Upper lobe of right lung (tissue), 1 donor: ENCODE measurements around the gene TMEM127. TPM values are rescaled to one million over a fixed set of nuclear protein-coding genes. Genes with fewer than 3 reads are reported as not detected.

Source experiments
- ATAC-seq: fragments of 200-7000 bp; cut with Tn5 transposase; one replicate; pipeline ENCODE4 v1.9.1; 2020; ENCODE audit warnings: mild to moderate bottlenecking, moderate library complexity
- DNase-seq: peaks from one replicate; pipeline ENCODE4 v3.0.0-alpha.2; 2020
- H3K27ac ChIP-seq: fragments of 200-600 bp; one replicate; pipeline ENCODE4 v1.8.0; 2022
- H3K27me3 ChIP-seq: fragments of 200-600 bp; one replicate; pipeline ENCODE4 v1.8.0; 2022; ENCODE audit warnings: mild to moderate bottlenecking
- H3K36me3 ChIP-seq: fragments of 200-600 bp; one replicate; pipeline ENCODE4 v1.8.0; 2022
- H3K4me1 ChIP-seq: fragments of 200-600 bp; one replicate; pipeline ENCODE4 v1.8.0; 2022
- H3K4me3 ChIP-seq: fragments of 200-600 bp; one replicate; pipeline ENCODE4 v1.8.0; 2022; ENCODE audit warnings: mild to moderate bottlenecking
- H3K9me3 ChIP-seq: fragments of 200-600 bp; one replicate; pipeline ENCODE4 v1.8.0; 2022
- CTCF ChIP-seq: fragments of 200-600 bp; IDR thresholded peaks from one replicate; pipeline ENCODE4 v1.8.0; 2022; ENCODE audit warnings: antibody characterized with exemption
- intact Hi-C: fragments of 100-400 bp; cut with DNase I; formaldehyde crosslinking; loops from one replicate; pipeline ENCODE4 v1.11.0; 2022
- total RNA-seq: library from RNA; stranded (reverse); fragmentation: NEBNext Ultra II Directional; extraction: Animal tissue kit (Norgen Biotek cat#: 25700); gene quantifications from one replicate; pipeline ENCODE4 v1.2.1, GENCODE V29; 2021
- donor health status: DM: no; HTN: yes; CAD: no; lungs with severe emphysema.

Gene TMEM127
- total RNA-seq, 1 donor from 2014 or later, result 67.3 TPM

- Histone ChIP-seq H3K27ac (no peak overlapping the region), H3K27me3 (no peaks in the 10 kb centered on the region), H3K9me3 (no peaks in the 10 kb centered on the region), H3K36me3 (peaks cover 71% of the 10 kb centered on the region), H3K4me3 (peak overlapping the region; percentile 93), H3K4me1 (peaks cover 24% of the 10 kb centered on the region)
- peak; percentile 32 for TF ChIP-seq CTCF
- no peak for ATAC-seq
- DNase-seq, result no peak
- intact Hi-C loops, result no loop called here
Measured at GRCh38 chr2:96267159-96267971, 1.6 kb upstream of the TMEM127 start.

GRCh38 chr2:96265349-96265839 lies 403 bp downstream of the TMEM127 start:
- intact Hi-C loops, result no loop called here
- peak; percentile 3 for ATAC-seq
- Histone ChIP-seq H3K9me3 (no peaks in the 10 kb centered on the region), H3K36me3 (peaks cover 63% of the 10 kb centered on the region), H3K4me3 (peak overlapping the region; percentile 93), H3K27me3 (no peaks in the 10 kb centered on the region), H3K27ac (peak overlapping the region; percentile 93), H3K4me1 (peaks cover 38% of the 10 kb centered on the region)
- DNase-seq, result no peak
- no peak for TF ChIP-seq CTCF

GRCh38 chr2:96264656-96265348 lies 995 bp downstream of the TMEM127 start:
- ATAC-seq, result peak; percentile 2
- peak overlapping the region; percentile 93 for H3K27ac ChIP-seq
- intact Hi-C loops, result no loop called here
- peaks cover 44% of the 10 kb centered on the region for H3K4me1 ChIP-seq
- no peak for DNase-seq
- H3K4me3 ChIP-seq, result peak overlapping the region; percentile 93
- H3K27me3 ChIP-seq, result no peaks in the 10 kb centered on the region
- TF ChIP-seq CTCF, result peak; percentile 23
- no peaks in the 10 kb centered on the region for H3K9me3 ChIP-seq
- peaks cover 57% of the 10 kb centered on the region for H3K36me3 ChIP-seq

DNA sequence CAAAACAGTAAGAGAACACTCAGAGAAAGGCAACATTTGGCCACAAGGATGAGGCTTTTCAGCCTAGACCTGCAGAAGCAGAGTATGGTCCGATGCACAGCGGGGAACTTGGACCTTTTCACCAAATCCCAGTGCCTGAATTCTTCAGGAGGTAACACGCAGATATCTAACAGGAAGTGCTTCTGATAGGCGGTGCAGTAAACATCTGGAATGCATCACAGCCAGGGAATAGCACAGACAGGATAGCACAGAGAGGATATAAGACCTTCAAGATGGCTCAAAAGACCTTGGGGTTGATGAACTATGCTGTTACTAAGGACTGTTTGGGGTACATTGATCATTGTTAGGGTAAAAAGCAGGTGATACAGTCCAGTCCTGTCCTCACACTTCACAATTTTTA lies 1.7 kb downstream of the TMEM127 start:
- no peak for DNase-seq
- peak overlapping the region; percentile 93 for H3K4me3 ChIP-seq
- intact Hi-C loops, result no loop called here
- H3K27me3 ChIP-seq, result no peaks in the 10 kb centered on the region
- no peak overlapping the region for H3K27ac ChIP-seq
- no peaks in the 10 kb centered on the region for H3K9me3 ChIP-seq
- ATAC-seq, result no peak
- H3K4me1 ChIP-seq, result peaks cover 52% of the 10 kb centered on the region
- no peak for TF ChIP-seq CTCF
- H3K36me3 ChIP-seq, result peaks cover 52% of the 10 kb centered on the region

GRCh38 chr2:96262306-96262705 lies 3.5 kb downstream of the TMEM127 start:
- intact Hi-C loops, result no loop called here
- no peak for DNase-seq
- H3K9me3 ChIP-seq, result no peaks in the 10 kb centered on the region
- H3K4me3 ChIP-seq, result no peak overlapping the region
- H3K27ac ChIP-seq, result peak overlapping the region; percentile 40
- peaks cover 44% of the 10 kb centered on the region for H3K36me3 ChIP-seq
- H3K27me3 ChIP-seq, result no peaks in the 10 kb centered on the region
- peaks cover 64% of the 10 kb centered on the region for H3K4me1 ChIP-seq
- no peak for ATAC-seq
- TF ChIP-seq CTCF, result no peak
